Endothelial cell of umbilical vein (primary cell): ENCODE data around the gene DYNC1LI1. TPM values are rescaled to one million over a fixed set of nuclear protein-coding genes. Genes with fewer than 3 reads are reported as not detected.

Experiments
- BruUV-seq: library from RNA; stranded (reverse); fragments of 400-500 nt; replicated peaks from 2 replicates; lab custom pipeline; 2021; lab: Mats Ljungman, UMichigan
- CTCF ChIA-PET: fragments of 300-600, 350-600 bp; sonication (Branson Sonifier 250); formaldehyde crosslinking; loops from one replicate; lab custom pipeline; 2021; ENCODE audit warnings: antibody characterized with exemption, inconsistent platforms; lab: Charles Lee
- POLR2A ChIA-PET: fragments of 300-600, 350-600 bp; sonication (Branson Sonifier 250); formaldehyde crosslinking; loops from one replicate; lab custom pipeline; 2021; ENCODE audit warnings: antibody characterized with exemption, inconsistent platforms; lab: Charles Lee
- DNase-seq: peaks from one replicate; pipeline ENCODE4 v3.0.0-alpha.2; 2011; ENCODE audit warnings: low read depth, low spot score
- FAIRE-seq: peaks from 2 replicates; lab custom pipeline; 2011; peaks lifted over from hg19 to GRCh38; lab: Jason Lieb, UNC
- H2AFZ ChIP-seq: 2 replicates; pipeline ENCODE4 v1.6.0; 2012; ENCODE audit warnings: low read depth, low read length, control low read depth, inconsistent platforms
- H3K27ac ChIP-seq: 2 replicates; pipeline ENCODE4 v1.5.1; 2011; ENCODE audit warnings: low read depth, mild to moderate bottlenecking, control low read depth, low read length, moderate library complexity; ENCODE audit not compliant: insufficient read depth
- H3K27me3 ChIP-seq, 2 experiments: 2 replicates each; pipeline versions ENCODE4 v1.6.0 to v1.6.1; 2011; ENCODE audit warnings: low read length in 2 of 2, mixed read lengths in 1 of 2; ENCODE audit not compliant: control insufficient read depth in 2 of 2, insufficient read depth in 2 of 2
- H3K36me3 ChIP-seq, 2 experiments: 2 replicates in 1 of 2; 3 replicates in 1 of 2; pipeline ENCODE4 v1.5.1; 2011; ENCODE audit warnings: low read length in 2 of 2, mild to moderate bottlenecking in 1 of 2, moderate library complexity in 1 of 2; ENCODE audit not compliant: control insufficient read depth in 2 of 2, insufficient read depth in 2 of 2; ENCODE audit errors: extremely low read depth in 1 of 2
- H3K4me1 ChIP-seq: 3 replicates; pipeline ENCODE4 v1.5.1; 2011; ENCODE audit warnings: mild to moderate bottlenecking, low read length; ENCODE audit not compliant: control insufficient read depth, insufficient read depth; ENCODE audit errors: extremely low read depth
- H3K4me2 ChIP-seq: 2 replicates; pipeline ENCODE4 v1.6.1; 2011; ENCODE audit warnings: low read length, control low read depth, mixed read lengths; ENCODE audit not compliant: insufficient read depth
- H3K4me3 ChIP-seq, 3 experiments: fragments of 200-600 bp in 1 of 3; sonication (generic), shearing (Covaris generic) in 1 of 3; replicated peaks in 1 of 3; 2 replicates each; pipeline ENCODE4 v1.5.1; 2011 to 2016; ENCODE audit warnings: control low read depth in 3 of 3, low read length in 3 of 3, mild to moderate bottlenecking in 2 of 3, inconsistent platforms in 1 of 3, low read depth in 1 of 3, moderate library complexity in 1 of 3; ENCODE audit not compliant: insufficient read depth in 1 of 3
- H3K79me2 ChIP-seq: 2 replicates; pipeline ENCODE4 v1.6.0; 2012; ENCODE audit warnings: low read length, inconsistent platforms; ENCODE audit not compliant: control insufficient read depth, insufficient read depth
- H3K9ac ChIP-seq: replicated peaks from 2 replicates; pipeline ENCODE3; 2011; ENCODE audit warnings: low read length, control low read depth; ENCODE audit not compliant: insufficient read depth; ENCODE audit errors: extremely low read depth
- H3K9me1 ChIP-seq: replicated peaks from 3 replicates; pipeline ENCODE4 v1.6.0; 2011; ENCODE audit warnings: mild to moderate bottlenecking, low read length; ENCODE audit not compliant: control insufficient read depth, insufficient read depth; ENCODE audit errors: extremely low read depth
- H3K9me3 ChIP-seq: replicated peaks from 2 replicates; pipeline ENCODE4 v1.5.1; 2012; ENCODE audit warnings: low read length, inconsistent platforms; ENCODE audit not compliant: control insufficient read depth, insufficient read depth
- H4K20me1 ChIP-seq: replicated peaks from 2 replicates; pipeline ENCODE3; 2011; ENCODE audit warnings: mild to moderate bottlenecking, low read length; ENCODE audit not compliant: control insufficient read depth, insufficient read depth; ENCODE audit errors: extremely low read depth
- CTCF ChIP-seq, 2 donors: IDR thresholded peaks; 1 replicate in 1 of 2; 2 replicates in 1 of 2; pipeline ENCODE4 v1.5.1; 2011; ENCODE audit warnings: low read length in 2 of 2, mild to moderate bottlenecking in 2 of 2, moderate library complexity in 2 of 2, control low read depth in 1 of 2, inconsistent platforms in 1 of 2, low read depth in 1 of 2; ENCODE audit not compliant: insufficient read depth in 1 of 2; ENCODE audit errors: extremely low read depth in 1 of 2
- EZH2 ChIP-seq: IDR thresholded peaks from 2 replicates; pipeline ENCODE4 v1.6.1; 2012; ENCODE audit warnings: borderline replicate concordance, low read depth, mild to moderate bottlenecking, moderate library complexity, low read length, inconsistent platforms; ENCODE audit not compliant: severe bottlenecking
- FOS ChIP-seq: IDR thresholded peaks from 2 replicates; pipeline ENCODE4 v1.6.1; 2011; ENCODE audit warnings: mild to moderate bottlenecking, low read length, moderate library complexity, borderline replicate concordance; ENCODE audit not compliant: insufficient read depth
- GATA2 ChIP-seq: IDR thresholded peaks from 2 replicates; pipeline ENCODE4 v1.7.0; 2011; ENCODE audit warnings: low read depth, mild to moderate bottlenecking, moderate library complexity, mixed read lengths, low read length; ENCODE audit not compliant: insufficient read length, insufficient read depth
- JUN ChIP-seq: IDR thresholded peaks from 2 replicates; pipeline ENCODE4 v1.6.1; 2011; ENCODE audit warnings: borderline replicate concordance, low read depth; ENCODE audit not compliant: insufficient read length, insufficient read depth
- MAX ChIP-seq: IDR thresholded peaks from 2 replicates; pipeline ENCODE4 v1.6.1; 2011; ENCODE audit not compliant: insufficient read depth, insufficient read length
- MYC ChIP-seq: IDR thresholded peaks from one replicate; pipeline ENCODE4 v1.6.1; 2011; ENCODE audit warnings: mild to moderate bottlenecking, low read depth, low read length
- POLR2A ChIP-seq: IDR thresholded peaks from 2 replicates; pipeline ENCODE4 v1.6.1; 2012; ENCODE audit warnings: low read depth, mild to moderate bottlenecking, control low read depth, low read length
- POLR2AphosphoS5 ChIP-seq: IDR thresholded peaks from 2 replicates; pipeline ENCODE4 v1.6.1; 2012; ENCODE audit warnings: low read depth, mild to moderate bottlenecking, control low read depth, low read length, moderate library complexity; ENCODE audit not compliant: insufficient read depth
- dilution Hi-C: fragments of 300-500 bp; cut with MboI; formaldehyde crosslinking; loops from one replicate; pipeline ENCODE4 v1.15.0; 2019; ENCODE audit warnings: low sequenced_read_pairs; ENCODE audit not compliant: extremely low pct_ligation_motif_present
- intact Hi-C: fragments of 100-400 bp; cut with micrococcal nuclease; formaldehyde crosslinking; loops from one replicate; pipeline ENCODE4 v1.10.0; 2022
- polyA plus RNA-seq, 4 experiments: library from polyadenylated mRNA; depleted of rRNA in 3 of 4; stranded (reverse) in 3 of 4; unstranded in 1 of 4; fragments of >200 nt; gene quantifications; 2 replicates each; pipeline versions ENCODE4 v1.2.1 to v1.2.3, GENCODE V29; 2011 to 2012; ENCODE audit warnings: missing spikeins in 1 of 4
- total RNA-seq: library from RNA; stranded (reverse); gene quantifications from 2 replicates; pipeline ENCODE4 v1.2.3, GENCODE V29; 2021

Gene DYNC1LI1
- total and polyA plus RNA-seq, 2 donors (not counting 3 experiments of a cell fraction or from before 2014, with no cell fraction given), result 14.9 to 47.6 TPM

GRCh38 chr3:32556332-32556731, 14.3 kb downstream of the DYNC1LI1 start:
- Histone ChIP-seq H3K9me1 (no peaks in the 10 kb centered on the region), H3K4me1 (no peaks in the 10 kb centered on the region), H3K9me3 (no peaks in the 10 kb centered on the region), H2AFZ (no peak overlapping the region), H4K20me1 (peaks cover 5% of the 10 kb centered on the region), H3K36me3 (no peaks in the 10 kb centered on the region), H3K4me2 (no peak overlapping the region), H3K79me2 (peaks cover 86% of the 10 kb centered on the region), H3K4me3 (no peak overlapping the region), H3K27me3 (no peaks in the 10 kb centered on the region), H3K27ac (no peak overlapping the region), H3K9ac (no peak overlapping the region)
- dilution Hi-C loops (no loop called here), intact Hi-C loops (no loop called here)
- POLR2A ChIA-PET, result no interaction called here
- TF ChIP-seq MAX (no peak), FOS (no peak), EZH2 (no peak), MYC (no peak), POLR2AphosphoS5 (no peak), POLR2A (no peak), GATA2 (no peak), JUN (no peak), CTCF (IDR thresholded peaks at IDR 0.05; ENCODE audit: extremely low read depth in 1 of 2, insufficient read depth in 1 of 2, low read depth in 1 of 2, low read length in 2 of 2) (no peak)
- FAIRE-seq (no peak), DNase-seq (no peak)
- BruUV-seq, result no TSS peak
- CTCF ChIA-PET, result no interaction called here
